Left cardiac atrium (tissue), 4 donors: Measurements from ENCODE around the gene TXNRD2. TPM values are rescaled to one million over a fixed set of nuclear protein-coding genes. Genes with fewer than 3 reads are reported as not detected.
"Not testable (repeated sequence)": the region's sequence is repeated elsewhere in the genome, so short reads cannot be mapped to it uniquely, and the experiment has no call there.

Experiments used
- ATAC-seq, 2 donors: fragments of 200-7000 bp; cut with Tn5 transposase; one replicate each; pipeline ENCODE4 v1.9.1; 2020; ENCODE audit warnings: mild to moderate bottlenecking in 2 of 2, moderate library complexity in 2 of 2
- DNase-seq: peaks from one replicate; pipeline ENCODE4 v3.0.0-alpha.2; 2020
- intact Hi-C, 2 donors: fragments of 100-400 bp; cut with DNase I; formaldehyde crosslinking; loops; one replicate each; pipeline versions ENCODE4 v1.14.1 to v1.15.1; 2022 to 2023
- total RNA-seq, 2 donors: library from RNA; stranded (reverse); fragmentation: NEBNext Ultra II Directional; extraction: Animal tissue kit (Norgen Biotek cat#: 25700); gene quantifications; one replicate each; pipeline ENCODE4 v1.2.1, GENCODE V29; 2021
- donor health status: DM: no; HTN: yes; CAD: no.
- donor health status: DM: no; HTN: yes; CAD: no; lungs with severe emphysema.
- donor health status: DM: yes; HTN: yes; CAD: no.
- donor health status: Dilated cardiomyopathy.

TXNRD2 gene
- total RNA-seq, 2 donors from 2014 or later = 22.7 to 29.6 TPM

GRCh38 chr22:19845054-19845722 lies 96.4 kb downstream of the TXNRD2 start:
- DNase-seq = no peak
- intact Hi-C loops = no loop called here
- ATAC-seq = no peak

DNA sequence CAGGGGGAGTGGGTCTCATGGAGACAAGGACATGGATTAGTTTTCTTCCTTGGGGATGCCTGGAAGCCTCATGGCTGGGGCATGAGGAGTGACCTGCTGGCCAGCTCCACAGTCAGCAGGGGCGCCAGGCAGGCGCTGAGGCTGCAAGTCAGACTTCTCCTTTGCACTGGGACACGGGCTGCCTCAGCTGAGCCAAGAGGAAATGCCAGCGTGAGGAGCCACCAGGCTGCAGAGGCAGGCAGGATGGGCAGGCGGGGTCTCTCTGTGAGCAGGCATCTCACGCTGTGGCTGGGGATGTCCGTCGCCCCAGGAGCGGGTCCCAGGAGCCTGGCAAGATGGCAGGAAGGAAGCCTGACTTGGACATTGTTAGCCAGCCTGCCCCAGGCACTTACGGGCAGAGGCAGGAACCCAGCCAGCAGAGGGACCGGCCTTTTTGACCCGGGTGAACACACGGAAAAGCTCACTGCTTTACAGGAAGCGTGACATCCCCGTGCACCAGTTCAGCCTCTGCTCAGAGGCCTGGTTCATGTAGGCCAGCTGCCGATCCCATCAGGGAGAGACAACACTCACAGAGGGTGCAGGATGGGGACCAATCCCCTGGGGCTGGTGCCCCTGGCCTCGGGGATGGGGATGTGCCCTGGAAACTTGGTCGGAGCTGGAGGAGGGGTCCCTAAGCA lies 97.1 kb downstream of the TXNRD2 start:
- intact Hi-C loops = no loop called here
- peak; percentile 78 for DNase-seq

DNA sequence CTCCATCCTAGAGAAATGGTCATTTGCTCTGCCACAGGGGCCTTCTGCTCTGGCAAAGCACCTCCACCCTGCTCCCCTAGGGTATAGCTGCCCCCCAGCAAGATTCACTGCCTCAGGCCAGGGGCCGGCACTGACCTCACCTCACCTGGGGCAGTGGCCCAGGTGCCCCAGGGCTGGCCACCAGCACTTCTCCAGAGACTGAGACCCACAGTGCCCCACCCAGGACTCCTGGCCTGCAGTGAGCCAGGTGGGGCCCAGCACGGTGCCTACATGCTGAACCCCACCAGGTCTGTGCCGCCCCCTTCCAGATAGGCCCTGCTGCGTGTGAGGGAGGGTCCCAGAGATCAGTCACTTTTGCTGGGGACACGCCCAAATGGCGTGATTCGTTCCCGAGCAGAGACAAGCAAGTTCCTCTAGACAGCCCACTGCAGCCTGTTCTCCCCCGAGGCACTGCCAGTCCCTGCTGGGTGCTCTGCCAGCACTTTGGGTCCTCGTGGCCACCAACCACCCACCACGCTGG lies 97.7 kb downstream of the TXNRD2 start:
- intact Hi-C loops = no loop called here
- ATAC-seq = peak; percentile 8
- no peak for DNase-seq

More for the DNA sequence above, 97.1 kb downstream of the TXNRD2 start:
- peak; percentile 65 to 73 for ATAC-seq

- ATAC-seq (peak in 1 of 2 donors; percentile 59), DNase-seq (no peak)
- intact Hi-C loops = no loop called here
Measured at GRCh38 chr22:19843107-19843856, 98.3 kb downstream of the TXNRD2 start.

DNA sequence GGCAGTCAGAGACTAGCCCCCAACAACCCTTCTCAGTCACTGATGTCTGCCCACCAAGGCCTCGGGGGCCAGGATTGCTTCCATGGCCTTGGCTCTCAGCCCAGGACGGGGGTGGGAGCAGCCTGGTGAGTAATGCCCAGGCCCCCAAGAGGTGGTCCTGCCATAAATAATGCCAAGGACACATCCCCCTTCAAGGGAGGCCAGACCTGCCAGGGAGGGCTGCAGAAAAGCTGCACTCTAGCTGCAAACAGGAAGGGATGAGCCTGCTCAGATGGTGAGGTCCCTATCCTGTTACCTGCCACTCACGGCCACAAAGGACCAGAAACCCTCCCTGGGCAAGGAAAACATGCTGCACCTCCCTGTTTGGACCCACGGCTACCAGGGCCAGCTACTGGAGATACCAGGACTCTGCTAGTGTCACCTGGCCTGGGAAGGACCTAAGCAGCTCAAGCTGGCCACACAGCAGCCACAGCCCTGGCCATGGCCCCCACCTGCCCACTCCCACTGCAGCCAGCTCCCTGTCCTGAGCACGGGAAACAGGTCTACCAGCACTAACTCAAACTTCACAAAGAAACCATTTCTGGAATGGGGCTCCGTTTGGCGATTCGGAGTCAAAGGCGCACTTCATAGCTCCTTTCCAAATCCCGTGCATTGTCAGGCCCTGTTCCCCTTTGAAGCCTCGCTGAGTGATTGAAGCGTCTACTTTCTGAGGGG lies 99.1 kb downstream of the TXNRD2 start:
- intact Hi-C loops = no loop called here
- no peak for ATAC-seq

DNA sequence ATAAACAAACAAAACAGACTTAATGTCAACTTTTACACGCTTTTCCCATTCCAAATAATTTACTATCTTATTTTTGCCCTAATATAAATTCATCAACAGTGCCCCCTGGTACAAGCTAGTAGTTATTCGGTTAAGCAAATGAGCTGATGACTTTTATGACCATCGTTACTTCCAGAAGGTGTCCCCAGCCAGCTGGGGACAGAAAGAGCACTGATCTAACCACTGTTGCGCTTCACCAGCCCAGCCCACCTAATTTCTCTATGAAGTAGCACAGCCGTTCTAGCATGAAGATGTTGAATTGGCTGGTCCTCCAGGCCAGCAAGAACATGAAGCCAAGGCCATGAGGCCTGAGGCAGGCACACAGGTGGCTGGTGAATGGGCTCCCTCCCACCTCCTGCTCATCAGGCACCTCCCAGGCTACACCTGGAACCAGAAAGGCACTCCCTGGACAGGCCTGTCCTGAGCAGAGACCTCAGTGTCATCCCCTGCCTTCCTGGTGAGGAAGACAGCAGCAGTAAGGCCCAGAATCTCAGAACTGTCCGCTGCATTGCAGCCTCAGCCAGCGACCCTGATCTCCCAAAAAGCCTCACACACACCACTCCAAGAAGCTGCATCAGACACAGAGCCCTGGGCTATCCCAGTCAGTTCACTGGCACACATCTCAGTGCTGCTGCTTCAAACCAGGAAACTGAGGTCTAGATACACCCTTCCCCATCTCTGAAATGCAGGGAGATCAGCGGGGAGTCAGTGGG lies 99.8 kb downstream of the TXNRD2 start:
- DNase-seq (no peak), ATAC-seq (no peak)
- intact Hi-C loops = no loop called here

More for the DNA sequence above, 99.1 kb downstream of the TXNRD2 start:
- DNase-seq = no peak

DNA sequence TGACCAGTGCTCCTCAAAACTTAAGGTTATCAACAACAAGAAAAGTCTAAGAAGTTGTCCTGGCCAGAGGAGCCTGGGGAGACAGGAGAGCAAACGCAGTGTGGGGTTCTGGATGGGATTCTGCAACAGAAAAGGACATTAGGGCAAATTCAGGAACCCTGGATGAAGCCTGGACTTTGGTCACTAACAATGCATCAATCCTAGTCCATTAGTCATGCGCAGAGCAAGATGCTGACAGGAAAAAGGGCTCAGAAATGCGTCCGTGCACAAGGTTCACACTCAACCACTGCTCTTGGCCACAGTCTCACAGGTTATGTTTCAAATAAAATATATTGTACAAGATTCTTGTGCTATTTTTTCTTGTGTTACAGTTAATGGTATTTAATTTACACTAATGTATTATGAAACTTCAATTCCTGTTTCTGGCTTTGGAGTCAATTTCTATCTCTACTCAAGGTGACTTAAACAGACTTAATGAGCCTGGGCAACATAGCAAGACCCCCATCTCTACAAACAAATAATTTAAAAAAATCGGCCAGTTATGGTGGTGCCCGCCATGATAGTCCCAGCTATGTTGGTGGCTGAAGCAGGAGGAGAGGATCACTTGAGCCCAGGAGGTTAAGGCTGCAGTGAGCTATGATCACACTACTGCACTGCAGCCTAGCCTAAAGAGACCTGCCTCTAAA lies 100.5 kb downstream of the TXNRD2 start:
- DNase-seq (no peak), ATAC-seq (no peak)
- intact Hi-C loops = no loop called here

DNA sequence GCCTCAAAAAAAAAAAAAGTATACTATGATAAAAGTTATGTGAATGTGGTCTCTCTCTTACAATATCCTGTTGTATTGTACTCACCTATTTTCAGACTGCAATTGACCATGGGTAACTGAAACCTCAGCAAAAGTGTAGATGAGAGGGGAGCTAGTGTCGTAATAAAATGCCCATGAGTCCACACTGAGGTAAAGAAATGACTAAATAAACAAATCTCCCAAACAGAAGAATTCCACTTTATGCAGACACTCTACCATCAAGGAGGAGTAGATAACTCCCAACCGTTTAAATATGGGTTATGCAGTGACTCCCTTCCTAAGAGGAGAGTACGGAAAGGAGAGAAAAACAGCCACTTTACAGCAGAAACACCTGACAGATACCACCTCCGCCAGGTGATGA lies 101.6 kb downstream of the TXNRD2 start:
- ATAC-seq = no peak
- DNase-seq = no peak
- intact Hi-C loops = no loop called here

GRCh38 chr22:19837915-19838314 lies 103.7 kb downstream of the TXNRD2 start:
- ATAC-seq = no peak
- intact Hi-C loops = no loop called here
- no peak for DNase-seq

- DNase-seq (no peak), ATAC-seq (no peak)
- intact Hi-C loops = no loop called here
Measured at GRCh38 chr22:19836512-19836911, 105.1 kb downstream of the TXNRD2 start.

GRCh38 chr22:19834599-19834998 lies 107.0 kb downstream of the TXNRD2 start:
- no peak for DNase-seq
- no peak for ATAC-seq
- intact Hi-C loops = no loop called here

DNA sequence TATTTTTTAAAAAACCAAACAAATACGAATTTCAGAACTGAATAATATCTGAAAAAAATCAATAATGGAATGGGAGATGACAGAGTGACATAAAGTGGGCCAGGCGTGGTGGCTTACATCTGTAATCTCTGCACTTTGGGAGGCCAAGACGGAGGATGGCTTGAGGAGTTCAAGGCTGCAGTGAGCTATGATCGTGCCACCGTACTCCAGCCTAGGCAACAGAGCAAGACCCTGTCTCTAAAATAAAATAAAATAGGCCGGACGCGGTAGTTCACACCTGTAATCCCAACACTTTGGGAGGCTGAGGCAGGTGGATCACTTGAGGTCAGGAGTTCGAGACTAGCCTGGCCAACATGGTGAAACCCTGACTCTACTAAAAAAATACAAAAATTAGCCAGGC lies 108.3 kb downstream of the TXNRD2 start:
- intact Hi-C loops, DNase-seq, ATAC-seq: not testable (repeated sequence)

DNA sequence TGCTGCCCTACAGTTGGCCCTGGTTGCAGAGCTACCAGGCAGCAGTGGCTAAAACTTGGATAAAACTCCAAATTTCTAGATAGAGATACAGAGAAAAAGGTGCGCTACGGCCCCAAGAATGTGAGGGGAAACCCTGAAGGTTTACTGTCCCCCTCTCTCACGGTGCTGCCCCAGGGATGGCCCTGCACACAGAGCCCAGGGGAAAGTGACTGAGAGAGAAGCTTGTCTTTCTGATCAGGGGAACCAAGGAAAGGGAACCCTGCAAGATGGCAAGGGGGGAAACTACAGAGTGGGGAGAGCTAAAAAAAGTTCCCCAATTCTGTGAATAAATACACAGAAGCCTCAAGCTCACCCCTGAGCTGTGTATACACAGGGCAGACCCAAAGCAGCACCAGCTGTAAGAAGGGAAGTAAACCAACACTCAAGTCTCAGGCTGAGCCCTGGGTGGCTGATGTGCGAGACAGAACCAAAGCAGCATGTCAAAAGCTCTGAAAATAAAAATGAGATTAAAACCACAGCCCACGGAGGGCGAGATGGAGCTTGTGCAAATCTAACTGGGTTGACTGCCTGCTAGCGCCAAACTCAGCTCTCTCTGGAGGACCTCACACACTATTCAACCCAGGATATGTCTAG lies 109.0 kb downstream of the TXNRD2 start:
- intact Hi-C loops = no loop called here
- no peak for ATAC-seq
- DNase-seq = no peak

DNA sequence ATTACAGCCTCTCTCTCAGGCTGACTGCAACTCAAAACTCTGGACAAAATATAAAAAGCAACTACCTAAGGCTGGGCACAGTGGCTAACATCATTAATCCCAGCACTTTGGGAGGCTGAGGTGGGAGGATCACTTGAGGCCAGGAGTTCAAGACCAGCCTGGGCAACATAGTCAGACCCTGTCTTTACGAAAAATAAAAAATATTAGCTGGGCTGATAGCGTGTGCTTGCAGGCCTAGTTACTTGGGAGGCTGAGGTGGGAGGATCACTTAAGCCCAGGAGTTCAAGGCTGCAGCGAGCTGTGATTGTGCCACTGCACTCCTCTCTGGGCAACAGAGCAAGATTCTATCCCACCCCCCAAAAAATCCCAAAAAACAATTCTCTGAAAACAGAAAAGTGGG lies 109.6 kb downstream of the TXNRD2 start:
- intact Hi-C loops, ATAC-seq, DNase-seq: not testable (repeated sequence)

GRCh38 chr22:19831016-19831415 lies 110.6 kb downstream of the TXNRD2 start:
- intact Hi-C loops = no loop called here
- DNase-seq = no peak
- no peak for ATAC-seq

DNA sequence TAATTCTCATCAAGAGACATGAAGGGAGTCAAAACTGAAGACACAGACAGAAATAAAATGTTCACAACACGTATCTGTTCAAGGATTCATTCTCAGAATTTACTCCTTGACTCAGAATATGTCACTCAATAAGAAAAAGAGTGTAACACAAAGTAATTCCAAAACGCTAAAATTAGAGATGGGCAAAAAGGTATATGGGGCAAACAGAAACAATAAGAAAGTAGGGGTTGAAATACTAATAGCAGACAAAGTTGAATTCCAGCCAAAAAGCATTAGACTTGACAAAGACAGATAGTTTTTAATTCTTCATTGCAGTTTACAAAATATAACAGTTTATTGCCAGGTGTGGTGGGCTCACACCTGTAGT lies 113.6 kb downstream of the TXNRD2 start:
- DNase-seq (no peak), ATAC-seq (no peak)
- intact Hi-C loops = no loop called here

GRCh38 chr22:19827341-19828034 lies 114.1 kb downstream of the TXNRD2 start:
- DNase-seq = no peak
- no peak for ATAC-seq
- intact Hi-C loops = no loop called here
